A673 (cell line): ENCODE results near the gene GABRG3. TPM values are rescaled to one million over a fixed set of nuclear protein-coding genes. Genes with fewer than 3 reads are reported as not detected.

Experiments
- BruUV-seq: library from RNA; stranded (reverse); fragments of 400-500 nt; replicated peaks from 2 replicates; lab custom pipeline; 2021; lab: Mats Ljungman, UMichigan
- CTCF ChIA-PET: fragments of 300-600 bp; sonication (Branson Sonifier 250); formaldehyde crosslinking; loops from one replicate; lab custom pipeline; 2022; ENCODE audit warnings: antibody characterized with exemption; lab: Charles Lee
- POLR2A ChIA-PET: fragments of 300-600 bp; sonication (Branson Sonifier 250); formaldehyde crosslinking; loops from one replicate; lab custom pipeline; 2022; ENCODE audit warnings: antibody characterized with exemption; ENCODE audit not compliant: low non-redundant PET; lab: Charles Lee
- DNase-seq: peaks from one replicate; pipeline ENCODE4 v3.0.0-alpha.2; 2015; ENCODE audit warnings: low spot score
- H3K27ac ChIP-seq: fragments of 200-600 bp; sonication (generic); 2 replicates; pipeline ENCODE4 v1.5.1; 2016; ENCODE audit warnings: mixed run types, low read depth, mild to moderate bottlenecking, mixed read lengths, antibody characterized with exemption, low read length; ENCODE audit not compliant: poor library complexity, severe bottlenecking
- H3K27me3 ChIP-seq: fragments of 200-600 bp; sonication (generic); replicated peaks from 2 replicates; pipeline ENCODE4 v1.6.1; 2017; ENCODE audit warnings: mixed run types, low read depth, mild to moderate bottlenecking, mixed read lengths, antibody characterized with exemption, low read length; ENCODE audit not compliant: insufficient read depth, poor library complexity
- H3K36me3 ChIP-seq: fragments of 200-600 bp; sonication (generic); 2 replicates; pipeline ENCODE4 v1.6.1; 2016; ENCODE audit warnings: mixed run types, mild to moderate bottlenecking, mixed read lengths, antibody characterized with exemption, low read length; ENCODE audit not compliant: insufficient read depth, poor library complexity, severe bottlenecking
- H3K4me1 ChIP-seq: fragments of 200-600 bp; sonication (generic); 2 replicates; pipeline ENCODE4 v1.6.1; 2017; ENCODE audit warnings: mixed run types, mild to moderate bottlenecking, mixed read lengths, antibody characterized with exemption, low read length; ENCODE audit not compliant: insufficient read depth, poor library complexity, severe bottlenecking
- H3K4me3 ChIP-seq: fragments of 200-600 bp; sonication (generic); 2 replicates; pipeline ENCODE4 v1.5.1; 2016; ENCODE audit warnings: low read depth, mixed run types, mild to moderate bottlenecking, mixed read lengths, low read length; ENCODE audit not compliant: poor library complexity, severe bottlenecking
- H3K9me3 ChIP-seq: fragments of 200-600 bp; sonication (generic); 2 replicates; pipeline ENCODE4 v1.6.1; 2016; ENCODE audit warnings: mixed run types, low read depth, mild to moderate bottlenecking, mixed read lengths, antibody characterized with exemption, low read length; ENCODE audit not compliant: poor library complexity, severe bottlenecking
- EZH2 ChIP-seq: fragments of 200-600 bp; sonication (generic); IDR thresholded peaks from 2 replicates; pipeline ENCODE4 v1.6.1; 2017; ENCODE audit warnings: borderline replicate concordance, low read depth, mild to moderate bottlenecking, mixed read lengths, antibody characterized with exemption, low read length; ENCODE audit not compliant: poor library complexity, severe bottlenecking
- intact Hi-C: fragments of 100-400 bp; cut with micrococcal nuclease; formaldehyde crosslinking; loops from one replicate; pipeline ENCODE4 v1.10.0; 2022; ENCODE audit not compliant: unreplicated experiment
- total RNA-seq: library from RNA; stranded (reverse); gene quantifications from 2 replicates; pipeline ENCODE4 v1.2.3, GENCODE V29; 2021
- TF ChIP-seq, protein P1 (sequence below): fragments of 300-800, 200-600 bp; sonication (generic); conservative IDR thresholded peaks from 2 replicates; pipeline ENCODE4 v1.5.1; 2017; ENCODE audit warnings: low read depth, mild to moderate bottlenecking, antibody characterized with exemption, low read length, moderate library complexity, mixed read lengths

Gene GABRG3
- total RNA-seq, 1 experiment from 2014 or later = not detected

DNA sequence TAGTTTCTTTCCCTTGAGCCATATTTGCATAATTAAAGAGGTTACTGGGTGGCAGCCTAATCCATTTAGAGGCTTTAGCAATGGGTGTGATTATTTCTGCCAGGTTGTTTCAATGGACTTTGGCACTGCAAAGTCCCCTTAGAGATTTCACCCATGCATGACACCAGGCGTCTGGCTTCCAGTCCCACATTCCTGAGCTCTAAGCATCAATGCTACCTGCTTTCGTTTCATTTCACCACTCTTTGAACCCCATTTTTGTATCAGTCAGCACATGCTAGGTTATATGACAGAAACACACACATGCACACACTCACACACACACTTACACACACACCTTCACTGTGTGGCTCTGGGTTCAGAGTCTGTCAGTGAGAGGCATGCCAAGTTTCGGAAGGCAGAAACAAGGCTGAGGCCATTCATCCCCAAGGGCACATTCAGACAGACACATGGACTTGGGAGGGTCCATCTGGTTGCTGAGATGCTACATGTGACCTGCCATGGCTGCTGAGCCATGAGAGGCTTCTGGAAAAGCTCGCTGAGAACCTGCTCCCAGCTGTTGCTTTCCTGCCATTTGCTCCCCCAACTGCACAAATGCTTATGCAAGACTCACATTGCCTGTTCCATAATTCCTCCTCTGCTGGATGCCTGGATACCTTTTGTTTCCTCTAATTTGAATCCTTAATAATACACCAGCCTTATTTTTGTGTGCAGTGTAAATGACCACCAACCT lies 354.1 kb downstream of the GABRG3 start:
- CTCF ChIA-PET = no interaction called here
- TF ChIP-seq, protein P1, sequence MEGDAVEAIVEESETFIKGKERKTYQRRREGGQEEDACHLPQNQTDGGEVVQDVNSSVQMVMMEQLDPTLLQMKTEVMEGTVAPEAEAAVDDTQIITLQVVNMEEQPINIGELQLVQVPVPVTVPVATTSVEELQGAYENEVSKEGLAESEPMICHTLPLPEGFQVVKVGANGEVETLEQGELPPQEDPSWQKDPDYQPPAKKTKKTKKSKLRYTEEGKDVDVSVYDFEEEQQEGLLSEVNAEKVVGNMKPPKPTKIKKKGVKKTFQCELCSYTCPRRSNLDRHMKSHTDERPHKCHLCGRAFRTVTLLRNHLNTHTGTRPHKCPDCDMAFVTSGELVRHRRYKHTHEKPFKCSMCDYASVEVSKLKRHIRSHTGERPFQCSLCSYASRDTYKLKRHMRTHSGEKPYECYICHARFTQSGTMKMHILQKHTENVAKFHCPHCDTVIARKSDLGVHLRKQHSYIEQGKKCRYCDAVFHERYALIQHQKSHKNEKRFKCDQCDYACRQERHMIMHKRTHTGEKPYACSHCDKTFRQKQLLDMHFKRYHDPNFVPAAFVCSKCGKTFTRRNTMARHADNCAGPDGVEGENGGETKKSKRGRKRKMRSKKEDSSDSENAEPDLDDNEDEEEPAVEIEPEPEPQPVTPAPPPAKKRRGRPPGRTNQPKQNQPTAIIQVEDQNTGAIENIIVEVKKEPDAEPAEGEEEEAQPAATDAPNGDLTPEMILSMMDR = no peak
- TF ChIP-seq EZH2 = no peak
- no peak overlapping the region for H3K27ac ChIP-seq
- POLR2A ChIA-PET = no interaction called here
- peaks cover 63% of the 10 kb centered on the region for H3K9me3 ChIP-seq
- H3K4me1 ChIP-seq = no peaks in the 10 kb centered on the region
- intact Hi-C loops = no loop called here
- H3K4me3 ChIP-seq = no peak overlapping the region
- no peaks in the 10 kb centered on the region for H3K36me3 ChIP-seq
- no TSS peak for BruUV-seq
- no peak for DNase-seq
- H3K27me3 ChIP-seq = no peaks in the 10 kb centered on the region

DNA sequence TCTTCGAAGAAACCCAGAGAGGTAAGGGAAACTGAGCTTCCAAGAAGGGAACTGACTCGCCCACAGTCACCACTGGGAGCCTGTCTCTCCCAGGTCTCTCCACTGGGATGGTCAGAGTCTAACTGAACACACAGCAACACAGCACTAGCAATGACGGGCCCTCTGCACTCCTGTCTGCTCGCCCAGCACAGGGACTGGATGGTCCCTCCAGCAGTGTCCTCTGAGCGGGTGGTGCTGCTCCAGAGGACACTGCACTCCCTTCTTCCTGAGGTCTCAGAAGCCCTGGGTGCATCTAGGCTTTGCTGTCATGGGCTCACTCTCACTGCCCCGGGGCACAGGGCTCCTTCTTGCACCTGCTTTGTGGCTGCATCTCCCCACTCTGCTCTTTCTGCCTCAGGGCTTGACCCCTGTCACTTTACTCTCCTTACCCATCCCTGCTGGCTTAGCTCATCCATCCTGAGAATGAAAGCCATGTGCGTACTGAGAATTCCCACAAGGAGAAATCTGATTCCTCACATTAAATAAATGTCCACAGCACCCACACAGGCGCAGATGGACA lies 356.6 kb downstream of the GABRG3 start:
- TF ChIP-seq, protein P1 = no peak
- DNase-seq = no peak
- Histone ChIP-seq H3K4me1 (no peaks in the 10 kb centered on the region), H3K9me3 (peaks cover 62% of the 10 kb centered on the region), H3K4me3 (no peak overlapping the region), H3K36me3 (no peaks in the 10 kb centered on the region), H3K27ac (no peak overlapping the region), H3K27me3 (no peaks in the 10 kb centered on the region)
- POLR2A ChIA-PET = no interaction called here
- CTCF ChIA-PET = no interaction called here
- BruUV-seq = no TSS peak
- intact Hi-C loops = no loop called here

DNA sequence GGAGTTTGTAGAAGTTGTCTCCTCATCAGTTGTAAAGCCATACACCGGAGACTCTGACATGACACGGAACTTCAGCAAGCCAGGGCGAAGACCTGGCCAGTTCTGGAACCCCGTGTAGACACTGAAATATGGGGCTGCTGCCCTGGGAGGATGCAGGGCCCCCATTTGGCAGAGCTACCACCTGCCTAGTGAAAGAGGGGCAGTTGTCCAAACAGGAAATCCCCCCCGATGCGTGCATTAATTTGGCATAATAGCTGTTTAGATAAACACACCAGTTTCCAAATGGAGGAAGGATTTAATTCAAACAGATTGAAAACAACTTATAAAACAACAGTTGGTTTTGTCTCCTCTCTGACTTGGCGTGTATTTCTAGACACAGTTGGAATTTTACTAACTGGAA lies 357.2 kb downstream of the GABRG3 start:
- Histone ChIP-seq H3K4me1 (no peaks in the 10 kb centered on the region), H3K9me3 (peaks cover 61% of the 10 kb centered on the region), H3K27me3 (no peaks in the 10 kb centered on the region), H3K27ac (no peak overlapping the region), H3K36me3 (no peaks in the 10 kb centered on the region), H3K4me3 (no peak overlapping the region)
- intact Hi-C loops = no loop called here
- DNase-seq = no peak
- BruUV-seq = no TSS peak
- ChIA-PET CTCF (no interaction called here), POLR2A (no interaction called here)
- TF ChIP-seq, protein P1 = no peak
- no peak for TF ChIP-seq EZH2
